ENCODE data around the gene KNG1.

GRCh38 chr3:186742618-186743380, 25.6 kb downstream of the KNG1 start:
- TF ChIP-seq POLR2AphosphoS5 (IDR thresholded peaks at IDR 0.05; ENCODE audit: low read depth, low read length) (no peak), SP1 (IDR thresholded peaks at IDR 0.05; ENCODE audit: low read depth) (no peak), EZH2phosphoT487 (IDR thresholded peaks at IDR 0.05; ENCODE audit: borderline replicate concordance) (no peak), CTCF (IDR thresholded peaks at IDR 0.05 in 2 of 3, conservative IDR thresholded peaks at IDR 0.05 in 1 of 3; ENCODE audit: borderline replicate concordance in 1 of 3, insufficient read depth in 1 of 3, low read depth in 2 of 3, low read length in 2 of 3) (no peak), TCF7L2 (IDR thresholded peaks at IDR 0.05; ENCODE audit: borderline replicate concordance, extremely low read depth, insufficient read depth, insufficient read length) (no peak), POLR2A (IDR thresholded peaks at IDR 0.05; ENCODE audit: borderline replicate concordance, extremely low read depth, insufficient read depth, insufficient read length) (no peak), REST (IDR thresholded peaks at IDR 0.05; ENCODE audit: low read depth) (no peak), EZH2 (IDR thresholded peaks at IDR 0.05) (no peak), YY1 (IDR thresholded peaks at IDR 0.05; ENCODE audit: extremely low read depth, insufficient replicate concordance, low read depth, low read length) (no peak), CBX3 (IDR thresholded peaks at IDR 0.05; ENCODE audit: low read depth) (no peak), ZFX (IDR thresholded peaks at IDR 0.05) (no peak), MAX (IDR thresholded peaks at IDR 0.05) (no peak)

Measured in HCT116 (cell line).